Retinal pigment epithelial cell (primary cell): ENCODE results near the gene ATP8A1.
"Not testable (repeated sequence)": the region's sequence is repeated elsewhere in the genome, so short reads cannot be mapped to it uniquely, and the experiment has no call there.

Source experiments
- DNase-seq: peaks from one replicate; pipeline ENCODE4 v3.0.0-alpha.2; 2010; ENCODE audit warnings: low read depth
- H3K4me3 ChIP-seq: 2 replicates; pipeline ENCODE4 v1.5.1; 2011; ENCODE audit warnings: mild to moderate bottlenecking, low read length, control low read depth, moderate library complexity
- TF ChIP-seq, protein P1 (sequence below): conservative IDR thresholded peaks from 2 replicates; pipeline ENCODE4 v1.5.1; 2011; ENCODE audit warnings: low read depth, low read length, control low read depth, inconsistent platforms

The ATP8A1 gene

GRCh38 chr4:42478509-42478908, 178.4 kb downstream of the ATP8A1 start:
- no peak for DNase-seq
- TF ChIP-seq, protein P1, sequence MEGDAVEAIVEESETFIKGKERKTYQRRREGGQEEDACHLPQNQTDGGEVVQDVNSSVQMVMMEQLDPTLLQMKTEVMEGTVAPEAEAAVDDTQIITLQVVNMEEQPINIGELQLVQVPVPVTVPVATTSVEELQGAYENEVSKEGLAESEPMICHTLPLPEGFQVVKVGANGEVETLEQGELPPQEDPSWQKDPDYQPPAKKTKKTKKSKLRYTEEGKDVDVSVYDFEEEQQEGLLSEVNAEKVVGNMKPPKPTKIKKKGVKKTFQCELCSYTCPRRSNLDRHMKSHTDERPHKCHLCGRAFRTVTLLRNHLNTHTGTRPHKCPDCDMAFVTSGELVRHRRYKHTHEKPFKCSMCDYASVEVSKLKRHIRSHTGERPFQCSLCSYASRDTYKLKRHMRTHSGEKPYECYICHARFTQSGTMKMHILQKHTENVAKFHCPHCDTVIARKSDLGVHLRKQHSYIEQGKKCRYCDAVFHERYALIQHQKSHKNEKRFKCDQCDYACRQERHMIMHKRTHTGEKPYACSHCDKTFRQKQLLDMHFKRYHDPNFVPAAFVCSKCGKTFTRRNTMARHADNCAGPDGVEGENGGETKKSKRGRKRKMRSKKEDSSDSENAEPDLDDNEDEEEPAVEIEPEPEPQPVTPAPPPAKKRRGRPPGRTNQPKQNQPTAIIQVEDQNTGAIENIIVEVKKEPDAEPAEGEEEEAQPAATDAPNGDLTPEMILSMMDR: no peak
- no peak overlapping the region for H3K4me3 ChIP-seq

- DNase-seq: no peak
- H3K4me3 ChIP-seq: no peak overlapping the region
- TF ChIP-seq, protein P1: no peak
Observed at GRCh38 chr4:42474406-42474805, 182.5 kb downstream of the ATP8A1 start.

GRCh38 chr4:42473071-42473684, 183.7 kb downstream of the ATP8A1 start:
- TF ChIP-seq, protein P1: no peak
- no peak for DNase-seq
- no peak overlapping the region for H3K4me3 ChIP-seq

DNA sequence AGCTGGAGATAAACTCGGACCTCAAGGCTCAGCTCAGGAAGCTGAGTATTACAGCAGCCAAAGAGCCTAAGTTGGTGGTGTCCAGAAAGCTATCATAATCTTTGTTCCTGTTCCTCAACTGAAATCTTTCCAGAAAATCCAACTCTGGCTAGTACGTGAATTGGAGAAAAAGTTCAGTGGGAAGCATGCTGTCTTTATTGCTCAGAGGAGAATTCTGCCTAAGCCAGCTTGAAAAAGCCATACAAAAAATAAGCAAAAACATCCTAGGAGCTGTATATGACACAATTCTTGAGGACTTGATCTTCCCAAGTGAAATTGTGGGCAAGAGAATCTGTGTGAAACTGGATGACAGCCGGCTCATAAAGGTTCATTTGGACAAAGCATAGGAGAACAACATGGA, 185.0 kb downstream of the ATP8A1 start:
- TF ChIP-seq, protein P1: no peak
- no peak overlapping the region for H3K4me3 ChIP-seq
- no peak for DNase-seq

DNA sequence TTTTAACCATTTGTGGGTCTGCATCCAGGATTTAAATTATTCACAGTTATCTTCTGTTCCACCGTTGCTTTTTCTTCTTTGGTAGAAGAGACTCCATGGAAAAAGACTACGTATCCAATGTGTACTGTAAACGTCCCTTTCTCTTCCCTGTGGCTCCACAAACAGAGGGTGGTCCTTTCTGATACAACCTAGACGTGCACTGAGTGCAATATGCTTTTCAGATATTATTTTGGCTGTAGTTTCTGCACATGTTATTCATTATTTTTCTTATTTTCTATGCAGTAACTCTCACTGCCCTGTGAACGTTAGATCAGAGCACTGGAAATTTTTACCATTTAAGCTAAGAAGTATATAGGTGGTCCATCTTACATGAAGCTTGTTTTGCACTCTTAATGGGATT, 186.9 kb downstream of the ATP8A1 start:
- no peak overlapping the region for H3K4me3 ChIP-seq
- TF ChIP-seq, protein P1: no peak
- no peak for DNase-seq

DNA sequence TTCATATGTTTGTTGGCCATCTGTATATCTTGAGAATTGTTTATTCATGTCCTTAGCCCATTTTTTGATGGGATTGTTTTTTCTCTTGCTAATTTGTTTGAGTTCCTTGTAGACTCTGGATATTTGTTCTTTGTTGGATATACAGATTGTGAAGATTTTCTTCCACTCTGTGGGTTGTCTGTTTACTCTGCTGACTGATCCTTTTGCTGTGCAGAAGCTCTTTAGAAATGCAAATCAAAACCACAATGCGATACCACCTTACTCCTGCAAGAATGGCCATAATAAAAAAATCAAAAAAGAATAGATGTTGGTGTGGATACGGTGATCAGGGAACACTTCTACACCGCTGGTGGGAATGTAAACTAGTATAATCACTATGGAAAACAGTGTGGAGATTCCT, 189.1 kb downstream of the ATP8A1 start:
- H3K4me3 ChIP-seq, DNase-seq: not testable (repeated sequence)

GRCh38 chr4:42466273-42466844, 190.5 kb downstream of the ATP8A1 start:
- no peak for DNase-seq
- TF ChIP-seq, protein P1: no peak
- H3K4me3 ChIP-seq: no peak overlapping the region
